Kidney glomerular epithelial cell (primary cell): ENCODE measurements around the gene PAOX.

Experiments used
- DNase-seq: peaks from one replicate; lab custom pipeline; 2025; lab: John Stamatoyannopoulos, UW

PAOX gene

GRCh38 chr10:133439517-133440461, 60.7 kb downstream of the PAOX start:
- DNase-seq = no peak

GRCh38 chr10:133440633-133441285, 61.7 kb downstream of the PAOX start:
- DNase-seq = no peak
